PC-9 (cell line): ENCODE measurements around the gene C3orf52. TPM values are rescaled to one million over a fixed set of nuclear protein-coding genes. Genes with fewer than 3 reads are reported as not detected.

ENCODE experiments used
- BruUV-seq: library from RNA; stranded (reverse); fragments of 400-500 nt; replicated peaks from 2 replicates; lab custom pipeline; 2021; lab: Mats Ljungman, UMichigan
- CTCF ChIA-PET: fragments of 300-600 bp; sonication (Branson Sonifier 250); formaldehyde crosslinking; loops from one replicate; lab custom pipeline; 2022; ENCODE audit warnings: antibody characterized with exemption; lab: Charles Lee
- POLR2A ChIA-PET: fragments of 300-600 bp; sonication (Branson Sonifier 250); formaldehyde crosslinking; loops from one replicate; lab custom pipeline; 2022; ENCODE audit warnings: antibody characterized with exemption; ENCODE audit not compliant: unreplicated experiment; lab: Charles Lee
- DNase-seq, 2 experiments: peaks; one replicate each; pipeline versions ENCODE4 v3.0.0 to v3.0.0-alpha.2; 2015 to 2022; ENCODE audit warnings: mixed read lengths in 1 of 2
- H2AFZ ChIP-seq: fragments of 200-600 bp; sonication (generic); 2 replicates; pipeline ENCODE4 v1.8.1; 2017; ENCODE audit warnings: antibody characterized with exemption
- H3F3A ChIP-seq: fragments of 200-600 bp; sonication (generic); 2 replicates; pipeline ENCODE4 v1.8.1; 2017; ENCODE audit warnings: antibody characterized with exemption, mild to moderate bottlenecking, low read depth; ENCODE audit not compliant: insufficient read depth
- H3K27ac ChIP-seq: fragments of 200-600 bp; sonication (generic); 2 replicates; pipeline ENCODE4 v1.6.1; 2016; ENCODE audit warnings: mixed run types
- H3K27me3 ChIP-seq: fragments of 200-600 bp; sonication (generic); 2 replicates; pipeline ENCODE4 v1.6.1; 2016; ENCODE audit warnings: low read depth, mixed run types; ENCODE audit not compliant: insufficient read depth
- H3K36me3 ChIP-seq: fragments of 200-600 bp; sonication (generic); 2 replicates; pipeline ENCODE4 v1.6.1; 2016; ENCODE audit warnings: low read depth, mixed run types
- H3K4me1 ChIP-seq: fragments of 200-600 bp; sonication (generic); replicated peaks from 2 replicates; pipeline ENCODE4 v1.6.1; 2016; ENCODE audit warnings: mixed run types; ENCODE audit not compliant: insufficient read depth
- H3K4me2 ChIP-seq: fragments of 200-600 bp; sonication (generic); 2 replicates; pipeline ENCODE4 v1.6.1; 2017; ENCODE audit warnings: mixed run types
- H3K4me3 ChIP-seq: fragments of 200-600 bp; sonication (generic); 2 replicates; pipeline ENCODE4 v1.6.1; 2016; ENCODE audit warnings: mixed run types
- H3K79me2 ChIP-seq: fragments of 200-600 bp; sonication (generic); 2 replicates; pipeline ENCODE4 v1.6.1; 2017; ENCODE audit warnings: low read depth, mixed run types
- H3K9me2 ChIP-seq: fragments of 200-600 bp; sonication (generic); 2 replicates; pipeline ENCODE4 v1.8.1; 2017; ENCODE audit warnings: mild to moderate bottlenecking; ENCODE audit not compliant: insufficient read depth
- H3K9me3 ChIP-seq: fragments of 200-600 bp; sonication (generic); 2 replicates; pipeline ENCODE4 v1.8.1; 2016; ENCODE audit warnings: low read depth; ENCODE audit not compliant: insufficient read depth
- H4K20me1 ChIP-seq: fragments of 200-600 bp; sonication (generic); 2 replicates; pipeline ENCODE4 v1.8.1; 2017; ENCODE audit not compliant: insufficient read depth
- CTCF ChIP-seq: fragments of 200-600 bp; sonication (generic); conservative IDR thresholded peaks from 2 replicates; pipeline ENCODE4 v1.6.1; 2017; ENCODE audit warnings: mixed run types, antibody characterized with exemption, mild to moderate bottlenecking, moderate library complexity
- EZH2 ChIP-seq: fragments of 200-600 bp; sonication (generic); IDR thresholded peaks from 2 replicates; pipeline ENCODE4 v1.8.0; 2017; ENCODE audit warnings: antibody characterized with exemption, low read depth
- intact Hi-C: fragments of 100-400 bp; cut with micrococcal nuclease; formaldehyde crosslinking; loops from one replicate; pipeline ENCODE4 v1.10.0; 2022; ENCODE audit not compliant: unreplicated experiment
- total RNA-seq: library from RNA; stranded (reverse); gene quantifications from 2 replicates; pipeline ENCODE4 v1.2.3, GENCODE V29; 2021

The C3orf52 gene
- total RNA-seq, 1 experiment from 2014 or later, result 7.5 TPM

- no peaks in the 10 kb centered on the region for H3K9me2 ChIP-seq
- intact Hi-C loops, result loop anchor here (5.0 kb wide), 2 partner anchors 189 to 394 kb away; no protein-coding TSS in a partner anchor
- no peaks in the 10 kb centered on the region for H3F3A ChIP-seq
- H3K4me1 ChIP-seq, result peaks cover 10% of the 10 kb centered on the region; the same call in 1 of the 2 replicates
- no peaks in the 10 kb centered on the region for H3K79me2 ChIP-seq
- BruUV-seq, result no TSS peak
- DNase-seq, result no peak
- H3K36me3 ChIP-seq, result no peaks in the 10 kb centered on the region
- no peak for TF ChIP-seq EZH2
- no peak for TF ChIP-seq CTCF
- H3K27me3 ChIP-seq, result no peaks in the 10 kb centered on the region
- ChIA-PET CTCF (no interaction called here), POLR2A (no interaction called here)
- H2AFZ ChIP-seq, result no peak overlapping the region
- no peak overlapping the region for H3K4me3 ChIP-seq
- no peaks in the 10 kb centered on the region for H3K9me3 ChIP-seq
- H3K4me2 ChIP-seq, result no peak overlapping the region
- no peak overlapping the region for H3K27ac ChIP-seq
- H4K20me1 ChIP-seq, result no peaks in the 10 kb centered on the region
Measured at GRCh38 chr3:112138219-112138969, 52.2 kb downstream of the C3orf52 start.

DNA sequence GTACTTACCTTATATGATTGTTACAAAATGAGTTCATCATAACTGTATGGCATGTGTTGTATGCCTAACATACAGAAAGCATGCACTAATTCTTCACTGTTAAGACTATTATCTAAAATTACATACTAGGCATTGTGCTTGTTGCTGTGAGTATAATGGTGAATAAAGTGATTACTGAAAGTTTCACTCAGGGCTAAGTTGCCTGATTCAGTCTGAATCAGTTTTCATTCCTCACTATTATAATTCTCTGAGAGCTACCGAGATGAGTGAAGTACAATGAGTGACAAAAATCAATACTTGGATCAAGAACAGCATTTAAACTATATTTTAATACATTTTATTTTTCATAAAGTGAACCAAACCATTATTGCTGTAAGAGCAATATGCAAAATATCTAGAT lies 54.4 kb downstream of the C3orf52 start:
- H4K20me1 ChIP-seq, result no peaks in the 10 kb centered on the region
- H3K27ac ChIP-seq, result no peak overlapping the region
- TF ChIP-seq CTCF (no peak), EZH2 (no peak)
- POLR2A ChIA-PET, result interaction anchor here (0.7 kb wide), 1 partner anchor 162 kb away, joined by 9 read pairs; the partner anchor contains the start of gene ABHD10
- no TSS peak for BruUV-seq
- H3K79me2 ChIP-seq, result no peaks in the 10 kb centered on the region
- CTCF ChIA-PET, result no interaction called here
- H2AFZ ChIP-seq, result no peak overlapping the region
- no peaks in the 10 kb centered on the region for H3K9me2 ChIP-seq
- DNase-seq, result no peak
- H3K4me1 ChIP-seq, result no peaks in the 10 kb centered on the region
- no peaks in the 10 kb centered on the region for H3K27me3 ChIP-seq
- H3K4me2 ChIP-seq, result no peak overlapping the region
- no peak overlapping the region for H3K4me3 ChIP-seq
- H3K9me3 ChIP-seq, result no peaks in the 10 kb centered on the region
- intact Hi-C loops, result no loop called here
- H3F3A ChIP-seq, result no peaks in the 10 kb centered on the region
- no peaks in the 10 kb centered on the region for H3K36me3 ChIP-seq

DNA sequence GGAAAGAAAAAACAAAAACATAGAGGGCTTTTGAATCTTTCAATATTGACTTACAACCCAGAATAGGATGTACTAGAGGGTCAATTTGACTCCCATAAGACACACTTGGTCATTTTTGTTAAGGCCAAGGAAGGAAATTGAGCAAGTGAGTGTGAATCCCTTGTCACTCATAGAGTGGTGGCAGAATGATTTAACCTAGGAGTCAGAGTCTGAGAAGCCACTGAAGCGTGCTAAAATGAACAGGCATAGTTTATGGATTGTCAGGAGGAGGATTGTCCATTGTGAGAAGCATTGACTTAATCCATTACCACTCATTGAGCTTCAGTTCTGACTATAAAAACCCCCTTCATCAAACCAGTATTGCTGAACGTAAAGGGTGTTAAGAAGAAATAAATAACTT lies 55.1 kb downstream of the C3orf52 start:
- intact Hi-C loops, result no loop called here
- Histone ChIP-seq H3K4me3 (no peak overlapping the region), H2AFZ (no peak overlapping the region), H3K27me3 (no peaks in the 10 kb centered on the region), H3K79me2 (no peaks in the 10 kb centered on the region), H3K9me3 (no peaks in the 10 kb centered on the region), H3K27ac (no peak overlapping the region), H3F3A (no peaks in the 10 kb centered on the region), H3K4me2 (no peak overlapping the region), H3K36me3 (no peaks in the 10 kb centered on the region), H4K20me1 (no peaks in the 10 kb centered on the region), H3K9me2 (no peaks in the 10 kb centered on the region), H3K4me1 (no peaks in the 10 kb centered on the region)
- ChIA-PET POLR2A (no interaction called here), CTCF (no interaction called here)
- DNase-seq, result no peak
- TF ChIP-seq EZH2, result no peak
- no peak for TF ChIP-seq CTCF
- BruUV-seq, result no TSS peak
